Neuronal stem cell (in vitro differentiated cells): ENCODE measurements around the gene COBLL1.

ENCODE experiments used
- DNase-seq: peaks from one replicate; pipeline ENCODE4 v3.0.0-alpha.2; 2013; ENCODE audit warnings: low spot score
- H2AFZ ChIP-seq: one replicate; pipeline ENCODE4 v1.6.1; 2013; ENCODE audit warnings: mild to moderate bottlenecking, low read length, inconsistent platforms
- H2AK5ac ChIP-seq: 2 replicates; pipeline ENCODE4 v1.6.1; 2013; ENCODE audit warnings: low read depth, mild to moderate bottlenecking, inconsistent platforms, low read length, moderate library complexity, mixed read lengths
- H2BK120ac ChIP-seq: 2 replicates; pipeline ENCODE4 v1.6.1; 2013; ENCODE audit warnings: low read depth, mild to moderate bottlenecking, inconsistent platforms, low read length, moderate library complexity, mixed read lengths
- H2BK12ac ChIP-seq: one replicate; pipeline ENCODE4 v1.6.1; 2013; ENCODE audit warnings: low read length, inconsistent platforms
- H2BK15ac ChIP-seq: 2 replicates; pipeline ENCODE4 v1.6.1; 2013; ENCODE audit warnings: mild to moderate bottlenecking, low read length, inconsistent platforms, mixed read lengths
- H2BK5ac ChIP-seq: one replicate; pipeline ENCODE4 v1.6.1; 2013; ENCODE audit warnings: inconsistent platforms, mild to moderate bottlenecking, low read length, moderate library complexity
- H3K14ac ChIP-seq: one replicate; pipeline ENCODE4 v1.6.1; 2013; ENCODE audit warnings: low read length, inconsistent platforms
- H3K18ac ChIP-seq: 2 replicates; pipeline ENCODE4 v1.6.1; 2013; ENCODE audit warnings: low read length, inconsistent platforms
- H3K23ac ChIP-seq: 2 replicates; pipeline ENCODE4 v1.6.1; 2013; ENCODE audit warnings: low read depth, mild to moderate bottlenecking, mixed read lengths, low read length, inconsistent platforms; ENCODE audit not compliant: poor library complexity
- H3K27ac ChIP-seq: replicated peaks from 3 replicates; pipeline ENCODE4 v1.5.1; 2013; ENCODE audit warnings: low read length, inconsistent platforms
- H3K27me3 ChIP-seq, 3 experiments: 2 replicates each; pipeline ENCODE4 v1.6.1; 2013; ENCODE audit warnings: low read length in 3 of 3, mild to moderate bottlenecking in 2 of 3, inconsistent platforms in 1 of 3, low read depth in 1 of 3, mixed read lengths in 1 of 3, moderate library complexity in 1 of 3; ENCODE audit not compliant: control insufficient read depth in 3 of 3, insufficient read depth in 3 of 3
- H3K36me3 ChIP-seq, 2 donors: replicated peaks in 1 of 2; 2 replicates each; pipeline ENCODE4 v1.6.1; 2013; ENCODE audit warnings: low read length in 2 of 2; ENCODE audit not compliant: control insufficient read depth in 2 of 2, insufficient read depth in 2 of 2
- H3K4ac ChIP-seq: 2 replicates; pipeline ENCODE4 v1.6.1; 2013; ENCODE audit warnings: inconsistent platforms, mild to moderate bottlenecking, low read length, moderate library complexity
- H3K4me1 ChIP-seq, 2 donors: 1 replicate in 1 of 2; 2 replicates in 1 of 2; pipeline ENCODE4 v1.6.1; 2013; ENCODE audit warnings: low read length in 2 of 2, low read depth in 1 of 2; ENCODE audit not compliant: control insufficient read depth in 2 of 2, insufficient read depth in 1 of 2
- H3K4me2 ChIP-seq: one replicate; pipeline ENCODE4 v1.6.1; 2013; ENCODE audit warnings: mild to moderate bottlenecking, low read length, inconsistent platforms; ENCODE audit not compliant: insufficient read depth, poor library complexity, severe bottlenecking
- H3K4me3 ChIP-seq, 2 donors: 2 replicates each; pipeline ENCODE4 v1.5.1; 2013; ENCODE audit warnings: low read length in 2 of 2, mild to moderate bottlenecking in 2 of 2, inconsistent platforms in 1 of 2, moderate library complexity in 1 of 2
- H3K79me1 ChIP-seq: one replicate; pipeline ENCODE4 v1.6.1; 2013; ENCODE audit warnings: low read depth, mild to moderate bottlenecking, inconsistent platforms, low read length, moderate library complexity
- H3K9ac ChIP-seq: one replicate; pipeline ENCODE4 v1.6.1; 2013; ENCODE audit warnings: mild to moderate bottlenecking, low read depth, low read length, inconsistent platforms; ENCODE audit not compliant: poor library complexity
- H3K9me3 ChIP-seq, 2 donors: replicated peaks in 1 of 2; 2 replicates each; pipeline versions ENCODE3 to v1.6.1; 2013; ENCODE audit warnings: low read length in 2 of 2, mild to moderate bottlenecking in 2 of 2, inconsistent platforms in 1 of 2, low read depth in 1 of 2, mixed read lengths in 1 of 2, moderate library complexity in 1 of 2; ENCODE audit not compliant: control insufficient read depth in 2 of 2, insufficient read depth in 1 of 2
- H4K8ac ChIP-seq: one replicate; pipeline ENCODE4 v1.6.1; 2013; ENCODE audit warnings: low read depth, mild to moderate bottlenecking, inconsistent platforms, low read length, moderate library complexity
- H4K91ac ChIP-seq: one replicate; pipeline ENCODE4 v1.6.1; 2013; ENCODE audit warnings: low read length, low read depth, mild to moderate bottlenecking, inconsistent platforms; ENCODE audit not compliant: poor library complexity
- WGBS, 2 donors: extraction: QIAGEN DNeasy Blood & Tissue Kit; methylation state at CpG; one replicate each; pipeline ENCODE4 v1.1.7; 2013; ENCODE audit warnings: missing lambda C conversion rate in 2 of 2, mixed read lengths in 1 of 2; ENCODE audit not compliant: insufficient read length in 2 of 2, insufficient replicate concordance in 1 of 2; ENCODE audit errors: extremely low coverage in 2 of 2; 5-methylcytosine and 5-hydroxymethylcytosine counted together

The COBLL1 gene

GRCh38 chr2:164784376-164784775, 57.2 kb downstream of the COBLL1 start:
- Histone ChIP-seq H3K9ac (no peak overlapping the region), H3K79me1 (no peaks in the 10 kb centered on the region), H2BK12ac (no peak overlapping the region), H2BK120ac (no peak overlapping the region), H3K4ac (no peak overlapping the region), H2BK5ac (no peak overlapping the region), H3K14ac (no peak overlapping the region), H2BK15ac (no peak overlapping the region), H3K27me3 (no peaks in the 10 kb centered on the region), H3K23ac (no peak overlapping the region), H3K18ac (no peak overlapping the region), H2AK5ac (no peak overlapping the region), H4K91ac (no peak overlapping the region), H3K4me2 (no peak overlapping the region), H2AFZ (no peak overlapping the region), H3K9me3 (no peaks in the 10 kb centered on the region), H3K4me3 (no peak overlapping the region), H3K27ac (no peak overlapping the region), H3K36me3 (no peaks in the 10 kb centered on the region), H4K8ac (no peak overlapping the region), H3K4me1 (peaks cover 0 to 2% of the 10 kb centered on the region in 2 donors)
- WGBS, 2 donors = no CpG with 5 or more reads among the region's 2 CpGs
- DNase-seq = peak; percentile 15

- Histone ChIP-seq H2AK5ac (no peak overlapping the region), H3K9me3 (no peaks in the 10 kb centered on the region), H3K27ac (no peak overlapping the region), H2BK12ac (no peak overlapping the region), H3K79me1 (no peaks in the 10 kb centered on the region), H2BK15ac (no peak overlapping the region), H2AFZ (no peak overlapping the region), H2BK120ac (no peak overlapping the region), H3K27me3 (no peaks in the 10 kb centered on the region), H2BK5ac (no peak overlapping the region), H3K9ac (no peak overlapping the region), H3K4me1 (peaks cover 0 to 2% of the 10 kb centered on the region in 2 donors), H3K4me3 (no peak overlapping the region), H4K91ac (no peak overlapping the region), H4K8ac (no peak overlapping the region), H3K18ac (no peak overlapping the region), H3K4me2 (no peak overlapping the region), H3K14ac (no peak overlapping the region), H3K23ac (no peak overlapping the region), H3K36me3 (no peaks in the 10 kb centered on the region), H3K4ac (no peak overlapping the region)
- whole genome bisulfite sequencing, 2 donors = no CpG with 5 or more reads among the region's 2 CpGs
- DNase-seq = no peak
Observed at GRCh38 chr2:164782323-164782722, 59.3 kb downstream of the COBLL1 start.

GRCh38 chr2:164781394-164781793, 60.2 kb downstream of the COBLL1 start:
- Histone ChIP-seq H2AFZ (no peak overlapping the region), H3K4me1 (peaks cover 0 to 2% of the 10 kb centered on the region in 2 donors), H2BK15ac (no peak overlapping the region), H4K8ac (no peak overlapping the region), H3K9ac (no peak overlapping the region), H3K36me3 (no peaks in the 10 kb centered on the region), H3K79me1 (no peaks in the 10 kb centered on the region), H2BK120ac (no peak overlapping the region), H3K18ac (no peak overlapping the region), H3K4ac (no peak overlapping the region), H3K27ac (no peak overlapping the region), H3K9me3 (no peaks in the 10 kb centered on the region), H2AK5ac (no peak overlapping the region), H3K14ac (no peak overlapping the region), H2BK12ac (no peak overlapping the region), H3K23ac (no peak overlapping the region), H2BK5ac (no peak overlapping the region), H3K4me3 (no peak overlapping the region), H4K91ac (no peak overlapping the region), H3K4me2 (no peak overlapping the region), H3K27me3 (no peaks in the 10 kb centered on the region)
- WGBS, 2 donors = no CpG with 5 or more reads among the region's 1 CpG
- no peak for DNase-seq

- Histone ChIP-seq H3K9me3 (no peaks in the 10 kb centered on the region), H4K8ac (no peak overlapping the region), H4K91ac (no peak overlapping the region), H3K79me1 (no peaks in the 10 kb centered on the region), H3K14ac (no peak overlapping the region), H3K4me2 (no peak overlapping the region), H2BK5ac (no peak overlapping the region), H2AFZ (no peak overlapping the region), H3K27me3 (no peaks in the 10 kb centered on the region), H2AK5ac (no peak overlapping the region), H2BK120ac (no peak overlapping the region), H3K18ac (no peak overlapping the region), H3K4me1 (peaks cover 0 to 2% of the 10 kb centered on the region in 2 donors), H3K4me3 (no peak overlapping the region), H3K27ac (no peak overlapping the region), H3K9ac (no peak overlapping the region), H3K23ac (no peak overlapping the region), H3K4ac (no peak overlapping the region), H3K36me3 (no peaks in the 10 kb centered on the region), H2BK15ac (no peak overlapping the region), H2BK12ac (no peak overlapping the region)
- no peak for DNase-seq
- no CpG with 5 or more reads among the region's 9 CpGs for WGBS, 2 donors
Observed at GRCh38 chr2:164780611-164781178, 60.9 kb downstream of the COBLL1 start.
